ENCODE results near the gene S100B. TPM values are rescaled to one million over a fixed set of nuclear protein-coding genes. Genes with fewer than 3 reads are reported as not detected.

The S100B gene
- 4.2 TPM for total RNA-seq

DNA sequence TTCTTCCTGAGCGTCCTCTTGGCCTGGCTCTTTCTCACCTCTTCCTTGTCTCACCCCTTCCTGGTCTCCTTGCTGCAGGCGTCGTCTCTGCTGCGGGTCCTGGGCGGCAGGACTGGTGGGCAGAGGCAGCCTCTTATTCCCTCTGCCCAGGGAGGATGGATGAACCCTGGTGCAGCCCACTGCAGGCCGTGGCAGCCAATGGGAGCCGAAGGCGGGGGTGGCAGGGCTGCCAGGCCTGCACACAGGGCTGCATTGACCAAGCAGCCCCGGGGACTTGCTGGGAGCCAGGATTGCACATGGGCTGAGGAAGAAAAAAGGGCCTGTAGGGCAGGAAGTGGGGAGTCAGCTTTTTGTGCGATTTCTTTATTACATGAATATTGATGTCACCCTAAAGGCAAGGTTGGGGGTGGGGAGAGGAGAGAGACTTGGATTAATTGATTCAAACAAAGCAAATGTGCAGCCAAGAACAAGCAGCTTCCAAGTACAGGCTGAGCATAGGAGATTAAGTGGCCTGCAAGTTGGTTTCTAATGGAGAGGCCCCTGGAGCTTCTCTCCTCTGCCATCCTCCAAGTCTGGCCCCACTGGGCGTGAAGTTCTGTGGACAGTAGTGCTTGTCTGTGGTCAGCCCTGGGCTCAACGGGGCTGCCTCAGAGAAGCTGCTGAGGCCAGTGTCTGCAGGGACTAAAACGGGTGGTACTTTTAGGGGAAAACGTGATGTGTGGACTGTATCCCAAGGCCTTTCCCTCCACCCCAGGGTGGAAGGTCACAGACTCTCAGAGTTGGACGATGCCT is at the start of gene S100B:
TSS of gene S100B (minus strand) at position 108 of the 792 bp plus-strand sequence. CDS start 2,667 bp downstream, outside the sequence.

DNA sequence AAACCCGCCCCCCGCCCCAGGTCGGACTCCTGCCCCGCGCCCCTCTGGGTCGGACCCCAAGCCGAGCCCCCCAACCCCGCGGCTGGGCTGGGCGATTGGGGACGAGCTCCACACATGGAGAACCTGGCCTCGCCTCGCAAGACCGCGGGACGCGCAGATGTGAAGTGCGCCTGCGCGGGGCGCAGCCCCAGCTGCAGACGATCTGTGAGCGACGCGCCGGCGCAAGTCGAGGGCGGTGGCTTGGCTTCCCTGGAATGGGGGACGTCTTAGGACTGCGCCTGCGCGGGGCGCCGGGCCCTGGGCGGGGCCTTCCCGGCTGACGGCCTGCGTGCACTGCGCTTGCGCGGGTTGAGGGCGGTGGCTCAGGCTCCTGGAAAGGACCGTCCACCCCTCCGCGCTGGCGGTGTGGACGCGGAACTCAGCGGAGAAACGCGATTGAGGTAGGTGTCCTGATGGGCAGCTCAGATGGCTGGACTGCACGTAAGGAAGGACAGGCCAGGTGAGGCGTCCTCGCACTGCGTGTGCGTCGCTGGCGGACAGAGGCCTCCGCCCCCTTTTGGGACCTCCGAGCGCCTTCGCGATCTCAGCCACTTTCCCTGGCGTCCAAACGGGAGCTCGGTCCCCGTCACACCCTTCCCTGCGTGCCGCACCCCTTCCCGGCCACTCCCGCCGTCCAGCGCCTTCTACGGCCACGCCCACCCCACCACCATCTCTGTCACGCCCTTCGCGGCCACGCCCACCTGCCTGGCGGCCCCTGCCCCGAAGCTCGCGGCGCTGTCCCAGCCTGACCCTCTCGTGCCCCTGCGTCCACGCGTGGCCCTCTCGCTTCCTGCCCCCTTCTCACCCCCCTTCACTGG is 30.7 kb upstream of the S100B start, which contains the start of gene PRMT2:
TSS of gene PRMT2 (plus strand) at position 351 of the 857 bp plus-strand sequence. CDS start 1,278 bp downstream, outside the sequence.

Other genes with a start within 250 kb of the S100B start
- 51.3 TPM for gene DIP2A, start 146.2 kb downstream of the S100B start, total RNA-seq
- 86.0 TPM for gene PRMT2, start 30.6 kb upstream of the S100B start, total RNA-seq

Data from metanephros (tissue), 1 donor.